Fibroblast of the conjunctiva (primary cell): ENCODE data around the gene PRUNE2.

Experiments
- DNase-seq: peaks from one replicate; pipeline ENCODE4 v3.0.0-alpha.2; 2010; ENCODE audit warnings: low read depth

PRUNE2 gene

GRCh38 chr9:76570826-76571225 is 335.1 kb downstream of the PRUNE2 start:
- DNase-seq = no peak

DNA sequence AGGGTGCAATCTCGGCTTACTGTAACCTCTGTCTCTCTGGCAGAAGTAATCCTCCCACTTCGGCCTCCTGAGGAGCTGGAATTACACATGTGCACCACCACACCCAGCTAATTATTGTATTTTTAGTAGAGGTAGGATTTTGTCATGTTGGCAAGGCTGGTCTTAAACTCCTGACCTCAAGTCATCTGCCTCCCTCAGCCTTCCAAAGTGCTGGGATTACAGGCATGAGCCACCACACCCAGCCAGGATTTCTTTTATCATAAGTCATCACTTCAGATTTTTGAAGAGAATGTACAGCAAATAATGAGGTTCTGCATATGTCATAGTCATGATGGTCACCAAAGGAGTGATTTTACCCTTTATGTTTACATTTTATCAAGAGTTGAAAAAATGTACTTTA is 338.8 kb downstream of the PRUNE2 start:
- DNase-seq = no peak

GRCh38 chr9:76564297-76564696 is 341.6 kb downstream of the PRUNE2 start:
- no peak for DNase-seq

GRCh38 chr9:76562511-76562911 is 343.4 kb downstream of the PRUNE2 start:
- DNase-seq = no peak

DNA sequence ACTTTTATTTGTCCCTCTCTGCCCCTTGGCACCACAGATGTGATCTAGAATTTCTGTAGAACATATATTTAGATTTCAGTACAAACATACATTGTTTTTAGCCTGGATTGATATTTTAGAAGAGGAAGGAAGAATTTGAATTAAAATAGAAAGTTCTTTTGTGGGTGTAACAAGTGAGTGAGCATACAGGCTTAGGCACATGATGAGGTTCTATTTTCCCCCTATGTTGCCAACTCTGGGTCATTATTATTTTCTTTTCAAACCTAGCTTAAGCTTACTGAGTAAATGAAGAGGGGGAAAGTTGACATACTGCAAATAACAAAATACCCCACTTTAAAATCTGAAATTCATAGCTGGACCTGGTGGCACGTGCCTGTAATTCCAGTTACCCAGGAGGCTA is 344.0 kb downstream of the PRUNE2 start:
- no peak for DNase-seq
